NCI-H1436 treated with DMSO at 0.1 percent for 48 hours (cell line): ENCODE data around the gene DDOST.
"Not testable (repeated sequence)": the region's sequence is repeated elsewhere in the genome, so short reads cannot be mapped to it uniquely, and the experiment has no call there.

Experiments used
- DNase-seq: peaks from one replicate; lab custom pipeline; 2025; lab: John Stamatoyannopoulos, UW

The DDOST gene

DNA sequence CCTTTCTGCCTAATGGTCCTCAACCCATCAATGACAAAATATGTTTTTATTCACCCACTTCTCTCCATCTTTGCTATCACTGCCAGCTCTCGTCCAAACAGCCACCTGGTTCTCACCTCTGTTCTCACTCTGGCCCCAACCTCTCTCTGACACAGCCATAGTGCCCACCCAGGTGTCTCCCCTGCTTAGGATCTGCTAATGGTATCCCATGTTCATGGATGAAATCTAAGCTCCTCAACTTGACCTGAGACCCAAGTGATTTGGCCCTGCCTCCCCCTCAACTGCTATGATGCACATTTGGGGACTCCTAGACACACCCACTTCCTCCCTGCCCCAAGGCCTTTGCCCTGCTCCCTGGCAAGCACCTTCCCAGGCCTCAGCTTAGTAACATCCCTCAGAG, 30.7 kb upstream of the DDOST start:
- no peak for DNase-seq

DNA sequence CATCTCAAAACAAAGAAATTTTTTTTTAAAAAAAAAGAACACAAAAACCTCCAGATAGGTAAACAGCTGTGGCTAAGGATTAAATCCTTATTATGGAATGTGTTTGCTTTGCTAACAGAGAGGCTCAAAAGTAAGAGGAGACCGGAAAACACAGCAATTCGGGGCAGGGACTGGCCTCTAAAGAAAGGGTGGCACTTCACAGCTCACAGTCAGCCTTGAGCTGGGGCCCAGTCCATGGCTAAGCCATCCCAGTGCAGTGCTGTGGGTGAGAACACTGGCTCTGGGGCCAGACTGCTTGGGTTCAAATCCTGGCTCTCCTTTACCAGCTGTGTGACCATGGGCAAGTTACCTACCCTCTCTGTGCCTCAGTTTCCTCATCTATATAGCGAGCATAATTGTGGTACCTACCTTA, 28.5 kb upstream of the DDOST start:
- DNase-seq = no peak

DNA sequence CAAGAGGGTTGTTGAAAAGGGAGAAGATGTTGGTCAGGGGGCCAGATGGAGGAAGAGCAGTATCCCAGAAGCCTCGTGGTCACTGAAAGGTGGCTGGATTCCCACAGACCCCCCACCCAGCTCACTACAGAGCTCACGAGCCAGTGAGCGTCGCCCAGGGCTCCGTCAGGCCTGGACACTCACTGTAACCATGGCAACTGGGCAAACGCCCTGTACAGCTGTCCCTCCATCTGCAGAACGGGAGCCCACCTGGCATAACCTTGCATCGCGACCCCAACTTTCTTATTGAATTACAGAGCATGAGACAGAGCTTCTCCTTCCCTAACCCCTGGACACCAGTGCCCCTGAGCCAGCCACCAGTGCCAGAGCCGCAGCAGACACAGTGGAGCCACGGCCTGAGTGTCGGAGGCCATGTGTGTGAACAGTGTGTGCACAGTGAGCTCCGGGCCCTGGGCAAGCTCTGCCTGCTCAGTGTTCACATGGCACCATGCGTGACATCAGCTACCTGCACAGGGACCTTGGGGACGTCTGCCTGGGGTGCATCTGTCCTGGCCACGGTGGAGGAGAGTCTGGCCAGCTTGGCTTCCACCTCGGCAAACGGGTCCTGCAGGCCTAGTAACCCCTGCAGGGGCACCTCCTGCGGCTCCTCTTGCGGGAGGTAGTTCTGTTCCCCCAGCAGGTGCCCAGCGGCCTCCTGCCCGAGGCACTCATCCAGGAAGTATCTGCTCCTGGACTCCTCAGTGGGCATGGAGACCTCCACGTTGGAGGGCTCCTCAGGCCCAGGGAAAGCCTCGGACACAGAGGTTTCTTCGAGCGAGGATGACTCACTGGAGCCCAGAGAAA, 25.9 kb upstream of the DDOST start:
- no peak for DNase-seq

DNA sequence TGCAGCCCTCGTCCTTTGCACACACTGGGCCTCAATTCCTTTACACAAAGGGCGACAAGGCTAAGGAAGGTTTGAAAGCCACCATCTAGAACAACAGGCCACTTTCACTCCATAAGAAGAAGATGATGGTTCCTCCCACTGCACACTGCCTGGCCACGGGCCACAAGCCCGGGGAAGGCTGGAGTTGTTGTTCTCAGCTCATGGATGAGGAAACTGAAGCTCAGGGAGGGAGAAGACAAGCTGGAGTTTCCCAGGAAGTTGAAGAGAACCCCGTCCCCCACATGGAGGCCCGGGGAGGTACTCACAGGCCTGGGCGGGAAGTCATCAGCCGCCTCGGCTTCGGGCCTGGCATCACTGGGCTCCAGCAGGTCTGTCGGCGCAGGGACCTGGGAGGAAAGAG, 24.6 kb upstream of the DDOST start:
- no peak for DNase-seq

DNA sequence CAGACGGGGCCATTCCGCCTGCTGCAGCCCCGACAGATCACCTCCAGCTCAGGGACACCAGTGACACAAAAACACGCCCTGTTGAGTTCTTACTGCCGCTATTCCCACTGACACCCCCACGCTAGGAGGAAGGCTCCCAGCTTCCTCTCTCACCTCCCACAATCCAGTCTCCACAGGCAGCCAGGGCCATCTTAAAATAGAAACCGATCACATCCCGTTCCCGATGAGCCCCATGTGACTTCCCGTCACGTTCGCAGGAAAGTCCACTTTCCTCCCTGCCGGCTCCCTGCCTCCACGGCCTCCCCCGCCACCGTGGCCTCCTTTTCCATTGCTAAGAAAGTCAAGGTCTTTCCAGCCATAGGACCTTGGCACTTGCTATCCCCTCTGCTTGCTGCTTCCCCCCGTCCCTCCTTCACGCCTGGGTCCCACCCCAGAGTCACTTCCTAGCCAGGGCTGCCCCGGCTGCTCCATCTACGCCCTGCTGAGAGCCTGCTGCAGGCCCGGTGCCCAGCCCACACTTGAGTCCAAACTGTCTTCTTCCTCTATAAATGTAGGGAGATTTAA, 24.0 kb upstream of the DDOST start:
- DNase-seq = no peak

DNA sequence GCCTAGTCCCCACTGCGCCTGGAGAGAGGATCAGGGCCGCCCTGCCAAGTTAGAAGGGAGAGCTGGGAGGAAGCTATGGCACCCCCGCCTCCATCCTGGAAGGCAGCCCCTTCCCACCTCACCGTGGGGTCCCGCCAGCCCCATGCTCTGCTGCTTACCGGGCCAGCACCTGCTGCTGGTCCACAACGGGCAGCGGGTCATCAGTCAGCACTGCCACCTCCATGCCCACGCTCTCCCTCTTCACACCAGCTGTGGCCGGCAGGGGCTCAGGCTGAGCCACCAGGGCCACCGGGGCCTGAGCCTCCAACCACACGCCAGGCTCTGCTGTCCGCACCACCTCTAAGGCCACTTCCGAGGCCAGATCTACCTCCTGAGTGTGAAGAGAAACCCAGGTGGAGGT, 23.5 kb upstream of the DDOST start:
- no peak for DNase-seq

DNA sequence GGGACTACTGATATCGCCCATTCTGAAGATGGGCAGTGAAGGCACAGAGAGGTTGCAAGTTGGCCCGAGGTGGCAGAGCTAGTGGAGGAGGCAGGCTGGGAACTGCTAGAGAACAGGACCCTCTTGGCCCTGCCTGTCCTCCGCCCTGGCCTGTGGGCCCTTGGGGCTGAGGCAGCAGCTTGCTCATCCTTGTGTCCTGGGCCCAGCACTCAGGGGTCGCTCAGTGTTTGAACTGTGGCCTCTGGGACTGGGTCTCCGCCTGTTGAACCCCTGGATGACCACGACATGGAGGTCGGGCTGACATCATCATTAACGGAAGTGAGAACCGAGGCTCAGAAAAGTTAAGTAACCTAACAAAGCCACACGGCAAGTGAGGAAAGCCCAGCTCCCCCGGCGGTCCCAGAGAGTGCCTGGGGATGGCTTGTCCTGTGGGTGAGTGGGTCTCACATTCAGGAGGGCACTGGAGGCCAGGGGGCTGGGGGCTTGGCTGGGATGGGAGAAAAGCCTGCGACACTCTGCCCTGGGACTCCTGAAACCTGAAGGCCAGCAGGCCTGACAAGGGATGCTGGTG, 23.0 kb upstream of the DDOST start:
- no peak for DNase-seq

DNA sequence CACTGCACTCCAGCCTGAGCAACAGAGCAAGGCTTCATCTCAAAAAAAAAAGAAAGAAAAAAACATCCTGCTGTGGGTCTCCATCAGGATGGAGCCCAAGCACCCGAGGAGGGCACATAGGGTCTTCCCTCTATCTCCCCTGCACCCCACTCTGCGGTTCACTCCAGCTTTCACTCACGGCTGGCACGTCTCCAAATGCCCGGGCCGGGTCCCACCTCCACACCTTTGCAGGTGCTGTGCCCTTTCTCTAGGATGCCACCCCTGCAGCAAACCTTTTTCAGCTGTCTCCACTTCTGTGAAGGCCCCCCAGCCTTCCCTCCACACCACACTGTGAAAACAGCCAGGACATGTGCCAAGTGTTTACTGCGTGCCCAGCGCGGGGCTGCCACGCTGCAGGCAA, 22.4 kb upstream of the DDOST start:
- DNase-seq = no peak

DNA sequence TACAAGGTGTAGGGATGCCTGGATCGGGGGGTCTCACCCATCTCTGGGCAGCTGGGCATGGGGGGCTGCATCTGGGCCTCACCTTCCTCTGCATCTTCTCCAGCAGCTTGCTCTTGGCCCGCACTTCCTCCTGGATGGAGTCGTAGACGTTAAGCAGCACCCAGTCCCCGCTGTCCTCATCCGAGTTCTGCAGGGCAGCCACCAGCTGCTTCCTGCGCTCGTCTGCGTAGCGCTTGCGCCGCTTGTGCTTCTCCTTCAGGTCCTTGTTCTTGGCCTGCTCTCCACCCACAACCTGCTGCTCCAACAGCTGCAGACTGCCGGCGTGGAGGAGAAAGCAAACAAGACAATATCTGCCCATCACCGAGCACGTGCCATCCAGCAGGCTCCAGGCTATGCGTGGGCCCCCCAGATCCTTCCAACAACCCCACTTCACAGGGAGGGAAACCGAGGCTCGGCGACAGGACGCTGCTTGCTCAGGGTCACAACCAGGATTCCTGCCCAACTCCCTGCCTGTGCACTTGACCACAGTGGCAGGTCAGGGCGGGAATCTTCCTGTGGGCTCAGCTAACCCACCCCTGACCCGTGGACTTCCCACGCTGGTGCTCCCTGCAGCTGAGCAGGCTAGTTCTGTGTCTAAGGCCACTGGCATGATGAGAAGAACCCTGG, 21.5 kb upstream of the DDOST start:
- no peak for DNase-seq

DNA sequence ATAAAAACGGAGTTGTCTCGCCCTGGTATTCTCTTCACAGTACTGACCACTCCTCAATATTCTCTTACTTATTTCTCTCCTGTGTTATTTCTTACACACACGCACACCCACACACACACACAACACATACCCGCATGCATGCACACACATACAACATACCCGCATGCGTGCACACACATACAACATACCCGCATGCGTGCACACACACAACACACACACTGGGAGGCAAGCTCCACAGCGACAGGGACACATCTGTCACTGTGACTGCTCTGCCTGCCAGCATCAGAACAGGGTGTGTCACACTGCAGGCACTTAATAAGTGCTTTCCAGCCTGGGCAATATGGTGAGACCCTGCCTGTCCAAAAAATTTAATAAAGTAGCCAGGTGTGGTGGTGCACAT, 20.8 kb upstream of the DDOST start:
- DNase-seq = no peak

DNA sequence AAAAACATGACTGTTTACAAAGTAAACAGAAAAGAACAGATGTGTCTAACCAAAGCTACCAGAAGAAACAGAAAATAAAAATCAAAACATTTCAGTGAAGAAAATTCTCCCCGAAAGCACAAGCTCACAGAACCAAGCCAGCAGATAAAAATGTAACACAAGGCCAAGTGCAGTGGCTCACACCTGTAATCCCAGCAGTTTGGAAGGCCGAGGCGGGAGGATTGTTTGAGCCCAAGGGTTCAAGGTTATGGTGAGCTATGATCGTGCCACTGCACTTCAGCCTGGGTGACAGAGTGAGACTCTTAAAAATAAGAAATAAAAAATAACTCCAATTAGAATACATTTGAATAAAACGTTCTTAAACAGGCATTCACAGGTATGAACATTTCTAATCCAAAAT, 19.1 kb upstream of the DDOST start:
- DNase-seq = no peak

DNA sequence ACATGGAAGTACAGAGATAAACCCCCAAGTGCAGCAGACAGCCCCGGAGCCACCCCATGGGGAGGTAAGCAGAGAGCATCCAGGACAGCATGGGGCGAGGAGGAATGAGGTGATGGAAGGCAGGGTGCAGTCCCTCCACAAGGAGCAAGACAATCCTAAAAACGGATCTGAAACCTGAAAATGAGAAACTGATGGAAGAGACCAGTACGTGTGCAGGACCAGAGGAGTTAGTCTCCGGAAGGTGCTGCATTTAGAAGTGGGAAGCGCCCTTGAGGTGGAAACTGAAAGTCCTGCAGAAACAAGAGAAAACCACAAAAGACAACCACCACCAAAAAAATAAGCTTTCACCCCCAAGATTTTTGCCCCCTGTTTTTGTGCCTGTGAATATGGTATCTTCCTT, 17.4 kb upstream of the DDOST start:
- no peak for DNase-seq

DNA sequence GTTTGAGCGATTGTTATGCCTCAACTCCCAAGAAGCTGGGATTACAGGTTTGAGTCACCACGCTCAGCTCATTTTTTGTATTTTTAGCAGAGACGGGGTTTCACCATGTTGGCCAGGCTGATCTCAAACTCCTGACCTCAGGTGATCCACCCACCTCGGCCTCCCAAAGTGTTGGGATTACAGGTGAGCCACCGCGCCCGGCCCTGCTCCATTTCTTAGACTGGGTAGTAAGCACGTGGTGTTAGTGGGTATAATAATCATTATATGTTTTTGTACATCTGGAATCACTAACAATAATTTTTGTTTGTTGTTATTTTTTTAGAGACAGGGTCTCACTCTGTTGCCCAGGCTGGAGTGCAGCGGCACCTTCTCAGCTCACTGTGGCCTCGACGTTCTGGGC, 12.5 kb upstream of the DDOST start:
- not testable (repeated sequence) for DNase-seq

DNA sequence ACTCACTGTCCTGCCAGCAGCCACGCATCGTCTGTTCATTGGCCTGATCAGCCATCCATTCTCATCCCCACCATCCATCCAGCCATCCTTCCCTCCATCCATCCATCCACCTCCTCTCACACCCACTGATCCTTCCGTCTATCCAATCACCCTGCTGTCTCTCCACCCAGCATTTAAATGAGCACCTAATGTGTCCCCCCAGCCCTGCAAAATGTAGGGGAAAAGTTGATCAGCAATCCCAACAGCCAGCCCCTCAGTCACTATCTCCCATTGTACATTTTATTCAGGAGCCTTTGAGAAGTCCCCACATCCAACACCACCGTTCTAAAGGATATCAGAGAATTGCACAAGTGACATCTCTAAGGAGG, 11.1 kb upstream of the DDOST start:
- no peak for DNase-seq

DNA sequence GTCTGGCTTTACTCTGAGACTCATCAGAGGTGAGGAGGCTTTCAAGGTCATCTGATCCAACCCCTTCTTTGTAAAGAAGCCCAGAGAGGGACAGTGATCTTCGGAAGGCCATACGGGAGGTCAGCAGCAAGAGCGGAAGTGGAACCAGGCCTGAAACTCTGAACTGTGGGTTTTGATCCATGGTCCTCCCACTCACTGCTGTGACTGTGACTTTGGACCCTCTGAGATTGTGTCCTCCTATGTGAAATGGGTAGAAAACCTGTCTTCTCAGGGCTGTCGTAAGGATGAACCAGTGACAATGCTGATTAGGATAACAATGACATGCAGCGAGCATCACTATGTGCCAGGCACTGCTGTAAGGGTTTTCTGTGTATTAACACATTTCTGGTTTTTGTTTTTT, 9.8 kb upstream of the DDOST start:
- no peak for DNase-seq

DNA sequence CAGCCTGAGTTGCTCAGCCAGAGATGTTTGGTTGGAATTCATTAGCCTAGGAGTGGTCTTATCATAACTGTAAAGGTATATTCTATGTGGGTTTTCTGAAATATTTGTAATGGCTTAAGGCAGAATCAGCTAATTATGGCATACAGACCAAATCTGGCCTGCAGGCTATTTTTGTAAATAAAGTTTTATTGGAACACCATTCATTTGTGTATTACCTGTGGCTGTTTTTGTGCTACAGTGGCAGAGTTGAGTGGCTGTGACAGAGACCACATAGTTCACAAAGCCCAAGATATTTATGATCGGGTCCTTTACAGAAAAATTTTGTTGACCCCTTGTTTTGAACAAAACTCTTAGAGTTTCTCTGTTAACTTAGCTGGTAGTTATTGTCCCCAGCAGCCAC, 7.4 kb upstream of the DDOST start:
- no peak for DNase-seq

DNA sequence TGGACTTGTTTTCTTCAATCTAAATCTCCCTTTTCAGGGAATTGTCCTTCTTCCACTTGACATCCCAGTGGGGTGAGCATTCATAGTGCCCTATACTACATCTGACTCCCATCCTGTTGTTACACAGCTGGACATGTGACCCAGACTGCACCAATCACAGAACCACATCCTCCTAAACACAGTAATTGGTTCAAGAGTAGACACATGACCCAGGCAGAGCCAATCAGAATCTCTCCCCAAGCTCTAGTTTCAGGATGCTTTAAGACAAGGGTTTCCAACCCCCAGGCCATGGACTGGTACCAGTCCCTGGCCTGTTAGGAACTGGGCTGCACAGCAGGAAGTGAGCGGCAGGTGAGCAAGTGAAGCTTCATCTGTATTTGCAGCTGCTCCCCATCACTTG, 5.6 kb upstream of the DDOST start:
- DNase-seq = no peak

DNA sequence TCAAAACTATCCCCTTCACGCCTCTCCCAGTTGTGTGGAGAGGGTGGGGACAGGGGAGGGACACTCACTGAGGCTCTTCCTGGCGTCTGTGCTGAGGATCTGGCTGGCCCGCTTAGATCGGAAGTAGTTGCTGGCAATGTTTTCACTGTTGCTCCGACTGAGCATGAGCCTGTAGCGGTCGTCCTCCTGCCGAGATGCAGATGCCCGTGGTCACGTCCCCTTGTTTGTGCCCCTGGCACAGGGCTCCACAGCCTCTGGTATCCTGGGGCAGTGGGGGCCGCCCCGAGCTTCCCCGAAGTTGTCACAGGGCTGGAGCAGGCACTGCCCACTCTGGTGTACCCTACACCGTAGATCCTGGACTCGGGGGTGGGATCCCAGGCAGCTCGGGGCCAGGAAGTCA, 5.0 kb upstream of the DDOST start:
- no peak for DNase-seq

DNA sequence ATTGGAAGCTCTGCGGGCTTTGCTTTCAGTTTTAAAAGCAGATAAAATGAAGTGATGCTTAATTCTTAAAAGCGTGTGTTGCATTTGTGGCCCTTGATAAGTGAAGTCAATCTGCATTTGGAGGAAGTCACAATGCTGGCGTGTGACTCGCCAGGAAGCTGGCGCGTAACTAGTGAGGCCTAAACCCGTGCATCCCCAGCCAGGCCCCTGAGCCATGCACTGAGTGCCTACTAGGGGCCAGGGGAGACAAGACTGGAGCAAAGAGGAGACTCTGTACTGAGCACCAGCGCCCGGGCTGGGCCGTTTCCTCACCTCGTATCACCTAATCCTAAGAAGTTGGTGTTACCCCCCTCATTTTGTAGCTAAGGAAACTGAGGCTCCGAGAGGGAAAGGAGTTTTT, 4.6 kb upstream of the DDOST start:
- DNase-seq = no peak

DNA sequence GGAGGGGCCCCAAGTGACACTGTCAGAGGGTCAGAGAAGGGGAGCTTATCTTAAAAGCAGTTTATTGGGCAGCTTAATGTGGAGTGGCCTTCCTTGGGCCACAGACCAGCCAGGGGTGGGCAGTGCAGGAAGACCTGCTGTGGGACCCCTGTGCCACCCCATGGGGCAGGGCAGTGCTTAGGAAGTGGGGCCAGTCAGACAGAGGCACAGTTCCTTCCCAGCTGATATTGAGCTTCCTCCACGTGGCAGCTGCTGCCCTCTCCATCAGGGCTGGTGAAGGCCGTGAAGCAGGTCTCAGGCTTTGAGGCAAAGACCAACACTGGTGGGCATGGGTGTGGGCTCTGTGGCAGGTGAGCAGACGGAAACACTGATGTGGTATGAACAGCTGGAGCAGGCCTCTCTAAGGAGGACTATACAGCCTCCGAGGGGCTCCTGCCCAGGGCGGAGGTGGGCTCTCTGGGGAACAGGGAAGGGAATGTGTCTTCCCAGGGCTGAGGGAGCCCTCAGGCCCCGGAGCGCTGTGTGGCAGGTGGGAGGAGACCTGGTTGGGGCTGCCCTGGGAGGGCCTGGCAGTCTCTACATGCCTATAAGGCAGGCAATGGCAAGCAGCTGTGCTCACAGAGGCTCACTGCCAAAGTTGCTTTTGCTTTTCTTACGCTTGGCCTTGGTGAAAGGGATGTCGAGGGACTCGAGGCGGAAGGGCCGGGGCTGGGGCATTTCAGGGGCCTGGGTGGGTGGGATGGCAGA, 3.0 kb upstream of the DDOST start:
- DNase-seq = no peak

DNA sequence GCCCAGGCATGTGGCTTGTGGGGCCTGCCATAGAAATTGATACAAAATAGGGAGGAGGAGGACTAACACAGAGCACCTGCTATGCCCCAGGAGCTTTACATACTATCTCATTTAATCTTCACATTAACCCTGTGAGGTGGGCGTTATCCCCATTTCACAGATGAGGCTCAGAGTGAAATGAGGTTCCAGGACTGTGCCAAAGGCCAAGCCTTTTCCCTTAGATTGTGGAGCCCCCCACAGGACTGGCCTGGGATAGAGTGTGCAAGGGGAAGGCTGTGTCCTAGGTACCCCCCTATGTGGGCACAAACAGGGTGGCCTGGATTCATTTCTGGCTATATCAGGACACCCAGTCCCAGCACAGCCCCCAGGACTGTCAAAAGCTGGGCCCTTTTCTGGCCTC, 2.2 kb upstream of the DDOST start:
- DNase-seq = no peak

DNA sequence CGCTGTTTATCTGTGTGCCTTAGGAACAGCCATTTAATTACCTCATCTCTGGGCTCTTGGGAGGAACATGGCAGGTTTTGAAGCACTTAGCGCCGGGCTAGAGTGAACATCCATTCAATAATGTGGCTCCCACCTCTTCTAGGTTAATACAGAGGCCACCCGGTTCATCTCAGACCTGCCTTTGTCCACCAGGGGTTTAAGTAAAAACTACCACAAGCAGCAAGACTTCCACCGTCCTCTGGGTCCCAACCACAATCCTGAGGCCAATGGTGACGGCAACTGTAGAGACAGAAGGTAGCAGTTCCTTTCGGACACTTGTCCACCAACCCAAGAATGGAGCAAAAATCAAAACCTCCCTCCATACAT, 924 bp upstream of the DDOST start:
- no peak for DNase-seq

DNA sequence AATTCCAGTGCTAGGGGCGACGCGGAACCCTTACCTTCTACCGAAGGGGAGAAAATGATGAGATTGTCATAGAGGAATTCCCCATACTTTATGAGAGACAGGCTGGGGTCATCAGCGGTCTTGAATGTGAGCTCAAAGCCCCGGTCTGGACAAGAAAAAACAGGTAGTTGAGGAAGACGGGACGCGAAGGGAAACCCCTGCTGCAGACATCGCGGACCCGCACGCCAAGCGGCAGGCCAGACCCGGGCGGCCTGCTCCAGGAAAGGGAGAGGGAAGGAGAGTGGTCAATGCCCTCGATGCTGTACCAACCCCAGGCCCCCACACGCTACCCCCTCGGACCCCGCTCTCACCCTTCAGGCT, 342 bp downstream of the DDOST start:
- DNase-seq = no peak
